IMR-90 (cell line): Measurements from ENCODE around the gene MYH10. TPM values are rescaled to one million over a fixed set of nuclear protein-coding genes. Genes with fewer than 3 reads are reported as not detected.
A peak's percentile ranks its signal among the peaks of the same experiment; 100 is the strongest.

Experiments used
- ATAC-seq: fragments of 200-7000 bp; cut with Tn5 transposase; 2 replicates; pipeline ENCODE4 v1.9.1; 2020; ENCODE audit warnings: low read depth, mild to moderate bottlenecking, moderate library complexity
- BruUV-seq: library from RNA; stranded (reverse); fragments of 400-500 nt; replicated peaks from 2 replicates; lab custom pipeline; 2021; lab: Mats Ljungman, UMichigan
- CTCF ChIA-PET: fragments of 300-600 bp; formaldehyde crosslinking; extraction: SDS; loops from one replicate; lab custom pipeline; 2021; ENCODE audit warnings: antibody characterized with exemption; lab: Yijun Ruan, JAX
- POLR2A ChIA-PET: fragments of 300-600 bp; sonication (Branson Sonifier 250); formaldehyde crosslinking; loops from one replicate; lab custom pipeline; 2022; ENCODE audit warnings: antibody characterized with exemption; ENCODE audit not compliant: unreplicated experiment; lab: Charles Lee
- DNase-seq: peaks from one replicate; pipeline ENCODE4 v3.0.0; 2013
- H2AFZ ChIP-seq: replicated peaks from 2 replicates; pipeline ENCODE3; 2013; ENCODE audit warnings: low read length, mild to moderate bottlenecking; ENCODE audit not compliant: poor library complexity
- H2AK5ac ChIP-seq: 2 replicates; pipeline ENCODE4 v1.6.1; 2013; ENCODE audit warnings: low read depth, low read length, inconsistent platforms
- H2AK9ac ChIP-seq: replicated peaks from 2 replicates; pipeline ENCODE3; 2013; ENCODE audit warnings: mild to moderate bottlenecking, low read depth, low read length, moderate library complexity; ENCODE audit not compliant: poor library complexity
- H2BK120ac ChIP-seq: 2 replicates; pipeline ENCODE4 v1.6.1; 2013; ENCODE audit warnings: low read depth, low read length, inconsistent platforms
- H2BK15ac ChIP-seq: 3 replicates; pipeline ENCODE4 v1.6.1; 2013; ENCODE audit warnings: low read depth, low read length, inconsistent platforms
- H2BK20ac ChIP-seq: 2 replicates; pipeline ENCODE4 v1.6.1; 2013; ENCODE audit warnings: low read depth, mild to moderate bottlenecking, inconsistent platforms, low read length, moderate library complexity
- H2BK5ac ChIP-seq: 2 replicates; pipeline ENCODE4 v1.6.1; 2013; ENCODE audit warnings: mild to moderate bottlenecking, low read depth, low read length, inconsistent platforms; ENCODE audit not compliant: poor library complexity, severe bottlenecking
- H3K14ac ChIP-seq: replicated peaks from 2 replicates; pipeline ENCODE4 v1.6.1; 2013; ENCODE audit warnings: low read depth, low read length, inconsistent platforms
- H3K18ac ChIP-seq: 2 replicates; pipeline ENCODE4 v1.6.1; 2013; ENCODE audit warnings: low read depth, low read length, control low read depth
- H3K23ac ChIP-seq: 2 replicates; pipeline ENCODE4 v1.6.1; 2013; ENCODE audit warnings: low read depth, low read length, inconsistent platforms
- H3K27ac ChIP-seq: 2 replicates; pipeline ENCODE4 v1.5.1; 2013; ENCODE audit warnings: mild to moderate bottlenecking, control low read depth, low read length; ENCODE audit not compliant: insufficient read depth
- H3K27me3 ChIP-seq: 2 replicates; pipeline ENCODE4 v1.6.1; 2013; ENCODE audit warnings: low read length; ENCODE audit not compliant: control insufficient read depth, insufficient read depth
- H3K36me3 ChIP-seq: 2 replicates; pipeline ENCODE4 v1.6.1; 2013; ENCODE audit warnings: low read length, mixed read lengths; ENCODE audit not compliant: control insufficient read depth, insufficient read depth
- H3K4ac ChIP-seq: 2 replicates; pipeline ENCODE4 v1.6.1; 2013; ENCODE audit warnings: low read depth, low read length, inconsistent platforms
- H3K4me1 ChIP-seq: 2 replicates; pipeline ENCODE4 v1.6.1; 2013; ENCODE audit warnings: low read length, mixed read lengths; ENCODE audit not compliant: control insufficient read depth, insufficient read depth
- H3K4me2 ChIP-seq: 2 replicates; pipeline ENCODE4 v1.6.1; 2013; ENCODE audit warnings: low read depth, mild to moderate bottlenecking, control low read depth, low read length, moderate library complexity
- H3K4me3 ChIP-seq: 2 replicates; pipeline ENCODE4 v1.5.1; 2013; ENCODE audit warnings: low read depth, mild to moderate bottlenecking, control low read depth, low read length, moderate library complexity; ENCODE audit not compliant: insufficient read depth
- H3K56ac ChIP-seq: 2 replicates; pipeline ENCODE4 v1.6.1; 2013; ENCODE audit warnings: low read length, inconsistent platforms; ENCODE audit not compliant: insufficient read depth; ENCODE audit errors: extremely low read depth
- H3K79me1 ChIP-seq, 2 experiments: 2 replicates each; pipeline ENCODE4 v1.6.1; 2013; ENCODE audit warnings: low read length in 2 of 2, inconsistent platforms in 1 of 2, low read depth in 1 of 2
- H3K9ac ChIP-seq: 2 replicates; pipeline ENCODE4 v1.6.1; 2013; ENCODE audit warnings: low read depth, low read length, control low read depth
- H3K9me1 ChIP-seq: 2 replicates; pipeline ENCODE4 v1.6.1; 2013; ENCODE audit warnings: low read length, inconsistent platforms; ENCODE audit not compliant: insufficient read depth
- H3K9me3 ChIP-seq: 2 replicates; pipeline ENCODE4 v1.6.1; 2013; ENCODE audit warnings: low read length; ENCODE audit not compliant: control insufficient read depth, insufficient read depth
- H4K20me1 ChIP-seq: 2 replicates; pipeline ENCODE4 v1.6.1; 2013; ENCODE audit warnings: low read length, inconsistent platforms; ENCODE audit not compliant: insufficient read depth
- H4K5ac ChIP-seq: 2 replicates; pipeline ENCODE4 v1.6.1; 2013; ENCODE audit warnings: mild to moderate bottlenecking, low read depth, low read length, control low read depth
- H4K8ac ChIP-seq, 2 experiments: 2 replicates each; pipeline ENCODE4 v1.6.1; 2013; ENCODE audit warnings: low read depth in 2 of 2, low read length in 2 of 2, control low read depth in 1 of 2, inconsistent platforms in 1 of 2
- H4K91ac ChIP-seq: 2 replicates; pipeline ENCODE4 v1.6.1; 2013; ENCODE audit warnings: low read depth, low read length, inconsistent platforms; ENCODE audit not compliant: insufficient read depth
- BHLHE40 ChIP-seq: fragments of 150-350 bp; IDR thresholded peaks from 2 replicates; pipeline ENCODE4 v1.6.1; 2016; ENCODE audit warnings: mild to moderate bottlenecking, low read depth, low read length
- CEBPB ChIP-seq: IDR thresholded peaks from 2 replicates; pipeline ENCODE4 v1.6.1; 2012; ENCODE audit warnings: low read depth, low read length, improper control_type of control experiment
- CHD1 ChIP-seq: IDR thresholded peaks from 2 replicates; pipeline ENCODE4 v1.6.1; 2012; ENCODE audit warnings: low read depth, low read length, improper control_type of control experiment
- CTCF ChIP-seq: conservative IDR thresholded peaks from 2 replicates; pipeline ENCODE4 v1.5.1; 2012; ENCODE audit warnings: mild to moderate bottlenecking, low read depth, low read length, improper control_type of control experiment
- ELK1 ChIP-seq: fragments of 150-350 bp; IDR thresholded peaks from 2 replicates; pipeline ENCODE4 v1.6.1; 2016; ENCODE audit warnings: low read depth, mild to moderate bottlenecking, low read length, moderate library complexity, borderline replicate concordance
- FOS ChIP-seq: fragments of 150-350 bp; IDR thresholded peaks from 2 replicates; pipeline ENCODE4 v1.6.1; 2016; ENCODE audit warnings: low read depth, low read length
- MAFK ChIP-seq: IDR thresholded peaks from 2 replicates; pipeline ENCODE4 v1.6.1; 2012; ENCODE audit warnings: low read depth, low read length, improper control_type of control experiment
- MAZ ChIP-seq: IDR thresholded peaks from 2 replicates; pipeline ENCODE4 v1.6.1; 2012; ENCODE audit warnings: low read depth, mild to moderate bottlenecking, low read length, improper control_type of control experiment, moderate library complexity, borderline replicate concordance
- MXI1 ChIP-seq: IDR thresholded peaks from 2 replicates; pipeline ENCODE4 v1.6.1; 2012; ENCODE audit warnings: low read depth, mild to moderate bottlenecking, low read length, moderate library complexity, borderline replicate concordance
- NFE2L2 ChIP-seq: fragments of 150-350 bp; IDR thresholded peaks from 2 replicates; pipeline ENCODE4 v1.6.1; 2016; ENCODE audit warnings: low read depth, mild to moderate bottlenecking, low read length
- POLR2A ChIP-seq: IDR thresholded peaks from 2 replicates; pipeline ENCODE4 v1.6.1; 2012; ENCODE audit warnings: mild to moderate bottlenecking, low read depth, low read length
- RAD21 ChIP-seq: IDR thresholded peaks from 2 replicates; pipeline ENCODE4 v1.6.1; 2012; ENCODE audit warnings: low read length, improper control_type of control experiment
- RCOR1 ChIP-seq: IDR thresholded peaks from 2 replicates; pipeline ENCODE4 v1.6.1; 2012; ENCODE audit warnings: mild to moderate bottlenecking, low read length, improper control_type of control experiment; ENCODE audit not compliant: insufficient replicate concordance
- RFX5 ChIP-seq: IDR thresholded peaks from 2 replicates; pipeline ENCODE4 v1.8.0; 2012; ENCODE audit warnings: low read depth, mild to moderate bottlenecking, low read length, moderate library complexity
- SMC3 ChIP-seq: fragments of 150-350 bp; IDR thresholded peaks from 2 replicates; pipeline ENCODE4 v1.6.1; 2016; ENCODE audit warnings: low read depth, mild to moderate bottlenecking, antibody characterized with exemption, low read length, moderate library complexity
- USF2 ChIP-seq: fragments of 150-350 bp; IDR thresholded peaks from 2 replicates; pipeline ENCODE4 v1.6.1; 2017; ENCODE audit warnings: mild to moderate bottlenecking, antibody characterized with exemption, low read length, low read depth
- WGBS, 2 experiments: methylation state at CpG; one replicate each; pipeline versions ENCODE4 v1.1.5 to v1.1.7; 2013; ENCODE audit warnings: missing lambda C conversion rate in 2 of 2; ENCODE audit not compliant: insufficient read length in 1 of 2; ENCODE audit errors: extremely low coverage in 2 of 2; 5-methylcytosine and 5-hydroxymethylcytosine counted together
- dilution Hi-C: fragments of 300-500 bp; cut with HindIII; formaldehyde crosslinking; loops from one replicate; pipeline ENCODE4 v1.14.3; 2018; ENCODE audit warnings: low sequenced_read_pairs; ENCODE audit not compliant: unreplicated experiment
- in situ Hi-C: fragments of 300-500 bp; cut with MboI; formaldehyde crosslinking; loops from 3 replicates; pipeline ENCODE4 v1.14.3; 2019; ENCODE audit warnings: low sequenced_read_pairs, inconsistent platforms, mixed read lengths
- intact Hi-C: fragments of 100-400 bp; cut with micrococcal nuclease; formaldehyde crosslinking; loops from 2 replicates; pipeline ENCODE4 v1.10.0; 2022
- polyA plus RNA-seq, 3 experiments: library from polyadenylated mRNA; depleted of rRNA; stranded (reverse); fragments of >200 nt; gene quantifications; 2 replicates each; pipeline ENCODE4 v1.2.3, GENCODE V29; 2012; ENCODE audit warnings: low replicate concordance in 1 of 3
- total RNA-seq: library from RNA; depleted of rRNA; stranded (reverse); fragments of >200 nt; gene quantifications from 2 replicates; pipeline ENCODE4 v1.2.3, GENCODE V29; 2012

MYH10 gene
- total and polyA plus RNA-seq, 2 of the 4 experiments (the other 2 are of a cell fraction), result 71.2 to 95.2 TPM

DNA sequence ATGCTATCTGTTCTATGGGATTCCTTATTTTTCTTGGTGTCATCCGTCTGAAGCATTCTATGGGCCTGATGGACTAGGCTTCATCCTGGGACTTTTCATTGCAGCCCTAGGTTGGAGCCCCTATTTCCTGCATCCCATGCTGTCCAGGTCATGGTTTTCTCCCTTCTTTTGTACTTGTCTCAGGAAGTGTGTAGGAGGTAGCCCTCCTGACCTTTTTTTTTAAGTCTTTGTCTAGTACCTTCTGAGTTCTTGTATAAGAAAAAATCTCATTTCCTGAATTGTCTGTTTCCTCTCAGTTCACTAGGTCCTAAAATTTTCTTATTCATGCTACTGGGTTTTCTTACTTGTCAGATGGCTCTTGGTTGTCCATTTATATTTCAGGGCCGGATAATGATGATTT is 188.8 kb downstream of the MYH10 start:
- DNase-seq (no peak), ATAC-seq (no peak)
- Histone ChIP-seq H4K5ac (no peak overlapping the region), H3K4me2 (peak overlapping the region; percentile 31; the same call in 1 of the 2 replicates), H3K4me3 (no peak overlapping the region), H3K27me3 (no peaks in the 10 kb centered on the region), H3K56ac (no peak overlapping the region), H3K9me1 (peaks cover 4% of the 10 kb centered on the region; the same call in 1 of the 2 replicates), H3K4me1 (peaks cover 2% of the 10 kb centered on the region; the same call in 1 of the 2 replicates), H2AK9ac (no peak overlapping the region), H3K79me1 (peaks cover 13 to 54% of the 10 kb centered on the region in 2 experiments), H3K23ac (peak overlapping the region; percentile 12; the same call in 1 of the 2 replicates), H3K9me3 (no peaks in the 10 kb centered on the region), H2BK120ac (no peak overlapping the region), H2BK5ac (no peak overlapping the region), H3K14ac (no peak overlapping the region), H2BK15ac (no peak overlapping the region), H2AK5ac (no peak overlapping the region), H2AFZ (no peak overlapping the region), H3K4ac (no peak overlapping the region), H4K8ac (no peak overlapping the region), H3K18ac (no peak overlapping the region), H3K27ac (no peak overlapping the region), H3K36me3 (peaks cover 23% of the 10 kb centered on the region), H4K20me1 (peaks cover 80% of the 10 kb centered on the region), H2BK20ac (no peak overlapping the region), H3K9ac (no peak overlapping the region), H4K91ac (no peak overlapping the region)
- in situ Hi-C loops, result no loop called here
- no CpG with 5 or more reads among the region's 2 CpGs for WGBS, 2 experiments
- no TSS peak for BruUV-seq
- intact Hi-C loops, result loop anchor here (5.0 kb wide), 1 partner anchor 46 kb away; no protein-coding TSS in a partner anchor
- POLR2A ChIA-PET, result no interaction called here
- CTCF ChIA-PET, result interaction anchor here (0.6 kb wide), 1 partner anchor 1090 kb away, joined by 3 read pairs; no protein-coding TSS in a partner anchor
- TF ChIP-seq ELK1 (no peak), BHLHE40 (no peak), MAFK (no peak), SMC3 (no peak), RCOR1 (no peak), CTCF (no peak), CHD1 (no peak), MAZ (no peak), FOS (no peak), NFE2L2 (no peak), MXI1 (no peak), RFX5 (no peak), POLR2A (no peak), USF2 (no peak), RAD21 (no peak), CEBPB (no peak)
- dilution Hi-C loops, result no loop called here
